ENCODE data around the gene HUS1B.
"Not testable (repeated sequence)": the region's sequence is repeated elsewhere in the genome, so short reads cannot be mapped to it uniquely, and the experiment has no call there.

Gene HUS1B

DNA sequence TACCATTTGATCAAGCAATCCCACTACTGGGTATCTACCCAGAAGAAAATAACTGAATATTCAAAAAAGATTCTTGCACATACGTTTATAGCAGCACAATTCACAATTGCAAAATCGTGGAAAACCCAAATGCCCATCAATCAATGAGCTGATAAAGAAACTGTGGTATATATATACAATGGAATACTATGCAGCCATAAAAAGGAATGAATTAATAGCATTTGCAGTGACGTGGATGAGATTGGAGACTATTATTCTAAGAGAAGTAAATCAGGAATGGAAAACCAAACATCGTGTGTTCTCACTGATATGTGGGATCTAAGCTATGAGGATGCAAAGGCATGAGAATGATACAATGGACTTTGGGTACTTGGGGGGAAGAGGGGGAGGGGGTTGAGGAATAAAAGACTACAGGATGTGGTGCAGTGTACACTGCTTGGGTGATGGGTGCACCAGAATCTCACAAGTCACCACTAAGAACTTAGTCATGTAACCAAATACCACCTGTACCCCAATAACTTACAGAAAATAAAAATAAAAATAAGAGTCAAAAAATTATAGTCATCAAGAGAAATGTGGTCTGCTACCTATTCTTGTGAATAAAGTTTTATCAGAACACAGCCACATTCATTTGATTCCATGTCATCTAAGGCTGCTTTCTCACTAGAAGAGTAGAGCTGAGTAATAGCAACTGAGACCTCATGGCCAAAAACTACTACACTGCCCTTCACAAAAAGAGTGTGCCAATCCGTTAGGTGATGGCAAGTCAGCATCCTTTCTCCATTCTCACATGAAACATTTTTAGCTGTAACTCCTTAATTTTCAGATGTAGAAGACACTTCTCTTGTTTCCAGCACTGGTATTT, 8.7 kb upstream of the HUS1B start:
- TF ChIP-seq, protein P1, sequence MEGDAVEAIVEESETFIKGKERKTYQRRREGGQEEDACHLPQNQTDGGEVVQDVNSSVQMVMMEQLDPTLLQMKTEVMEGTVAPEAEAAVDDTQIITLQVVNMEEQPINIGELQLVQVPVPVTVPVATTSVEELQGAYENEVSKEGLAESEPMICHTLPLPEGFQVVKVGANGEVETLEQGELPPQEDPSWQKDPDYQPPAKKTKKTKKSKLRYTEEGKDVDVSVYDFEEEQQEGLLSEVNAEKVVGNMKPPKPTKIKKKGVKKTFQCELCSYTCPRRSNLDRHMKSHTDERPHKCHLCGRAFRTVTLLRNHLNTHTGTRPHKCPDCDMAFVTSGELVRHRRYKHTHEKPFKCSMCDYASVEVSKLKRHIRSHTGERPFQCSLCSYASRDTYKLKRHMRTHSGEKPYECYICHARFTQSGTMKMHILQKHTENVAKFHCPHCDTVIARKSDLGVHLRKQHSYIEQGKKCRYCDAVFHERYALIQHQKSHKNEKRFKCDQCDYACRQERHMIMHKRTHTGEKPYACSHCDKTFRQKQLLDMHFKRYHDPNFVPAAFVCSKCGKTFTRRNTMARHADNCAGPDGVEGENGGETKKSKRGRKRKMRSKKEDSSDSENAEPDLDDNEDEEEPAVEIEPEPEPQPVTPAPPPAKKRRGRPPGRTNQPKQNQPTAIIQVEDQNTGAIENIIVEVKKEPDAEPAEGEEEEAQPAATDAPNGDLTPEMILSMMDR (IDR thresholded peaks at IDR 0.05; ENCODE audit: borderline replicate concordance, insufficient read depth, low read depth, low read length): no peak
- no peak overlapping the region for H3K4me3 ChIP-seq (ENCODE audit: low read depth, low read length)

DNA sequence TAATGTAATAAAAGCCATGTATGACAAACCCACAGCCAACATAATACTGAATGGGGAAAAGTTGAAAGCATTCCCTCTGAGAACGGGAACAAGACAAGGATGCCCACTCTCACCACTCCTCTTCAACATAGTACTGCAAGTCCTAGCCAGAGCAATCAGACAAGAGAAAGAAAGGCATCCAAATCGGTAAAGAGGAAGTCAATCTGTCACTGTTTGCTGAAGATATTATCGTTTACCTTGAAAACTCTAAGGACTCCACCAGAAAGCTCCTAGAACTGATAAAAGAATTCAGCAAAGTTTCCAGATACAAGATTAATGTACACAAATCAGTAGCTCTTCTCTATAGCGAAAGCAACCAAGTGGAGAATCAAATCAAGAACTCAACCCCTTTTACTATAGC, 6.9 kb upstream of the HUS1B start:
- H3K4me3 ChIP-seq (ENCODE audit: low read depth, low read length): not testable (repeated sequence)

DNA sequence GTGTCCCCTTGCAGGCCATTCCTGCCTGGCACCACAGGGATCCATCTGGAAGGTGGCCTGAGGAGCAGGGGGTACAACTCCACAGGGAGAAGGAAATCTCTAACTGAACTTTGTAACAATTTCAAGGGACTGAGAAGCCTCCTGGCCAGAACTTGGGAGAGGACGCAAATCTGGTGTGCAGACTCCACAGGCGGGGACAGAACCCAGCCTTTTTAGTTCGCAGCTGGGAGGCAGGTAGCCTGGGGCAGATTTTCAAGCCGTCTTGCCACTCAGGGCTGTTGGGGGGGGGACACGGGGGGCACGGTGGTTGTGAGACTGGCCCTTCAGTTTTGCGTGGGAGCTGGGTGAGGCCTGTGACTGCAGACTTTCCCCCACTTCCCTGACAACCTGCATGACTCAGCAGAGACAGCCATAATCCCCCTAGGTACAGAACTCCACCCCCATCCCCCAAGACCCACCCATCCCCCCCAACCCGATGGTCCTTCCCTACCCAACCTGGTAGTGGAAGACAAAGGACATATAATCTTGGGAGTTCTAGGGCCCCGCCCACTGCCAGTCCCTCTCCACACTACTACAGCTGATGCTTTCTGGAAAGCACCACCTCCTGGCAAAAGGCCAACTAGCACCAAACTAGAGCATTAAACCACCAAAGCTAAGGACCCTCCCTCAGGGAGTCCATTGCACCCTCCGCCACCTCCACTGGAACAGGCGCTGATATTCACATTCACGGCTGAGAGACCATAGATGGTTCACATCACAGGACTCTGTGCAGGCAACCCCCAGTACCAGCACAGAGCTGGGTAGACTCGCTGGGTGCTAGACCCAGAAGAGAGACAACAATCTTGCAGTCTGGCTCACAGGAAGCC, 3.0 kb upstream of the HUS1B start:
- TF ChIP-seq, protein P1 (IDR thresholded peaks at IDR 0.05; ENCODE audit: borderline replicate concordance, insufficient read depth, low read depth, low read length): no peak
- H3K4me3 ChIP-seq (ENCODE audit: low read depth, low read length): no peak overlapping the region

DNA sequence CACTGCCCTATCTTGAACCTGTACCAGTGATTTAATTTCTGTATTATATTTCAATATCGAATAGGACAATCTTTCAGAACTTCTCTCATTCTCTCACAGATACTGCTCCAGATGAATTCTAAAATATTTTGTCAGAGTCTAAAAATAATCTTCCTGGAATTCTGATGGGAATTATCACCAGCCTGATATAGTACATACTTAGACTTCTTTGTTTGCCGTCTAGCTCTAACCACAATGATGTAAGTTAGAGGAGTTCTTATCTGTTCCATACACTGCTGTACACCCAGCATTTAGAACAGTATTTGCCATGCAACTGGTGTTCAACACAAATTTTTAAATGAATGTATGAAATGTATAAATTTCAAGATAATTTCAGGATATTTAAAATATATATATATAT, 1.3 kb upstream of the HUS1B start:
- TF ChIP-seq, protein P1 (IDR thresholded peaks at IDR 0.05; ENCODE audit: borderline replicate concordance, insufficient read depth, low read depth, low read length): no peak
- H3K4me3 ChIP-seq (ENCODE audit: low read depth, low read length): no peak overlapping the region

DNA sequence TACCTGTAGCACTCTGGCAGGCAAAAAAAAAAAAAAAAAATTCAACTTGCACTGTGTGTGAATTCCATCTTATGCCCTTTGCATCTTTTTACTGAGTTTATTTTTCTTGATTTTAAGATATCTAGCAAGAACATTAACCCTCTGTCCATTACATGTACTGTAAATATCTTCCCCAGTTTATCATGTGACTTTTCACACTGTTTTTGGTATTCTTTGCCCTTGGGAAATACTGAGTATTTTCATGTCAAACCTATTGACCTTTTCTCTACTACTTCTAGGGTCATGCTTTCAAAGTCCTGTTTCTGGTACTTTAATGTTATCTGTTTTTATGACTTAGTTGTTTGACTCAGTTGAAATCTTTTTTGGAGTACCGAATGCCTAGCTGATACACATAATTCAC, 843 bp upstream of the HUS1B start:
- no peak overlapping the region for H3K4me3 ChIP-seq (ENCODE audit: low read depth, low read length)
- TF ChIP-seq, protein P1 (IDR thresholded peaks at IDR 0.05; ENCODE audit: borderline replicate concordance, insufficient read depth, low read depth, low read length): no peak

DNA sequence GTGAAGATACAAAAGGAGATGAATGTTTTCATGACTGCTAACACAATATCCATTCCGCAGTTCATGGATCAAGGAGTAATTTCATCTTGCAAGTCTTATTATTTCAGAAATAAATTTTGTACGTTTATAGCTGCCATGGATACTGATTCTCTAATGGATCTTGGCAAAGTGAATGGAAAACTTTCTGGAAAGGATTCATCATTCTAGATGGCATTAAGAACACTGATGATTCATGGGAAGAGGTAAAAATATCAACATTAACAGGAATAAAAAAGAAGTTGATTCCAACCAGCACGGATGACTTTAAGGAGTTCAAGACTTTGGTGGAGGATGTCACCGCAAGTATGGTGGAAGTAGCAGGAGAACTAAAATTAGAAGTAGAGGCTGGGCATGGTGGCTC, 2.8 kb downstream of the HUS1B start:
- no peak overlapping the region for H3K4me3 ChIP-seq (ENCODE audit: low read depth, low read length)
- TF ChIP-seq, protein P1 (IDR thresholded peaks at IDR 0.05; ENCODE audit: borderline replicate concordance, insufficient read depth, low read depth, low read length): no peak

DNA sequence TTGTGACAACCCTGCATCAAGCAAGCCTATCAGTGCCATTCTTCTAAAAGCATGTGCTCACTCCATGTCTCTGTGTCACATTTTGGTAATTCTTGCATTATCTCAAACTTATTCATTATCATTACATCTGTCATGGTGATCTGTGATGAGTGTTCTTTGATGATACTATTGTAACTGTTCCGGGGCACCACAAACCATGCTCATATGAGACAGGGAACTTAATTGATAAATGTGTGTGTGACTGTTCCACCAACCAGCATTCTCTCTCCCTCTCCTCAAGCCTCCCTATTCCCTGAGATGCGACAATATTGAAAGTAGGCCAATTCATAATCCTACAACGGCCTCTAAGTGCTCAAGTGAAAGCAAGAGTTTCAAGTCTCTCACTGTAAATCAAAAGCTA, 4.0 kb downstream of the HUS1B start:
- TF ChIP-seq, protein P1 (IDR thresholded peaks at IDR 0.05; ENCODE audit: borderline replicate concordance, insufficient read depth, low read depth, low read length): no peak
- H3K4me3 ChIP-seq (ENCODE audit: low read depth, low read length): no peak overlapping the region

Measured in GM12875 (cell line).